Right lobe of liver (tissue), 4 donors: ENCODE measurements around the gene TAL2.

Source experiments
- CTCF ChIP-seq, 4 donors: fragments of 200-600 bp in 3 of 4; fragments of 450-650 bp in 1 of 4; IDR thresholded peaks; one replicate each; pipeline versions ENCODE4 v1.5.1 to v1.8.0; 2016 to 2022; ENCODE audit warnings: antibody characterized with exemption in 4 of 4, mild to moderate bottlenecking in 2 of 4
- POLR2A ChIP-seq: fragments of 450-650 bp; IDR thresholded peaks from one replicate; pipeline ENCODE4 v1.6.1; 2017; ENCODE audit warnings: antibody characterized with exemption, mild to moderate bottlenecking
- donor health status: DM: no; HTN: no; CAD: no.
- donor health status: DM: no; HTN: no; CAD: no.
- donor health status: DM: no; HTN: yes; CAD: no.

GRCh38 chr9:105643795-105644194 is 18.5 kb upstream of the TAL2 start:
- TF ChIP-seq CTCF (IDR thresholded peaks at IDR 0.05) (no peak), POLR2A (no peak)
